Activated CD4-positive, alpha-beta memory T cell treated with anti-CD3 and anti-CD28 coated beads for 36 hours (primary cell): ENCODE results near the gene MRPS21. TPM values are rescaled to one million over a fixed set of nuclear protein-coding genes. Genes with fewer than 3 reads are reported as not detected.

ENCODE experiments used
- CTCF ChIA-PET: fragments of 350-600 bp; sonication (Branson Sonifier 250); formaldehyde crosslinking; loops from one replicate; lab custom pipeline; 2021; ENCODE audit warnings: antibody characterized with exemption, inconsistent platforms; lab: Charles Lee
- POLR2A ChIA-PET: fragments of 350-600 bp; sonication (Branson Sonifier 250); formaldehyde crosslinking; loops from one replicate; lab custom pipeline; 2021; ENCODE audit warnings: antibody characterized with exemption; lab: Charles Lee
- DNase-seq: peaks from one replicate; pipeline ENCODE4 v3.0.0-alpha.2; 2020
- H3K27ac Mint-ChIP-seq: one replicate; pipeline ENCODE4 v1.8.0; 2021; ENCODE audit warnings: mixed read lengths
- H3K27me3 Mint-ChIP-seq: one replicate; pipeline ENCODE4 v1.8.0; 2021; ENCODE audit warnings: mixed read lengths
- H3K36me3 Mint-ChIP-seq: one replicate; pipeline ENCODE4 v1.8.0; 2021; ENCODE audit warnings: mixed read lengths
- H3K4me1 Mint-ChIP-seq: one replicate; pipeline ENCODE4 v1.8.0; 2021; ENCODE audit warnings: low read depth, mixed read lengths
- H3K4me3 Mint-ChIP-seq: one replicate; pipeline ENCODE4 v1.8.0; 2021; ENCODE audit warnings: mild to moderate bottlenecking, mixed read lengths
- H3K9me3 Mint-ChIP-seq: one replicate; pipeline ENCODE4 v1.8.0; 2021; ENCODE audit warnings: mixed read lengths
- intact Hi-C: fragments of 100-400 bp; cut with micrococcal nuclease; formaldehyde crosslinking; loops from one replicate; pipeline ENCODE4 v1.15.1; 2023
- total RNA-seq, 2 experiments: library from RNA; stranded (reverse); gene quantifications; one replicate each; pipeline ENCODE4 v1.2.3, GENCODE V29; 2021

MRPS21 gene
- total RNA-seq, 2 experiments from 2014 or later: 78.6 to 82.9 TPM

- peaks cover 23% of the 10 kb centered on the region for H3K4me1 Mint-ChIP-seq
- ChIA-PET CTCF (interaction anchor here (1.0 kb wide), 1 partner anchor 48 kb away, joined by 3 read pairs; the partner anchor contains the start of gene C1orf54), POLR2A (interaction anchor here (1.0 to 2.3 kb wide), 2 partner anchors 8 to 43 kb away, joined by 3 to 8 read pairs; partner anchors contain the start of gene RPRD2)
- DNase-seq: no peak
- H3K4me3 Mint-ChIP-seq: peak overlapping the region; percentile 99
- intact Hi-C loops: loop anchor here (2.0 to 5.0 kb wide), 3 partner anchors 52 to 607 kb away; partner anchors contain the start of genes APH1A, CA14 and SETDB1
- no peaks in the 10 kb centered on the region for H3K9me3 Mint-ChIP-seq
- H3K27ac Mint-ChIP-seq: peak overlapping the region; percentile 97
- H3K36me3 Mint-ChIP-seq: peaks cover 17% of the 10 kb centered on the region
- no peaks in the 10 kb centered on the region for H3K27me3 Mint-ChIP-seq
Observed at GRCh38 chr1:150320667-150320978, 27.0 kb downstream of the MRPS21 start.

DNA sequence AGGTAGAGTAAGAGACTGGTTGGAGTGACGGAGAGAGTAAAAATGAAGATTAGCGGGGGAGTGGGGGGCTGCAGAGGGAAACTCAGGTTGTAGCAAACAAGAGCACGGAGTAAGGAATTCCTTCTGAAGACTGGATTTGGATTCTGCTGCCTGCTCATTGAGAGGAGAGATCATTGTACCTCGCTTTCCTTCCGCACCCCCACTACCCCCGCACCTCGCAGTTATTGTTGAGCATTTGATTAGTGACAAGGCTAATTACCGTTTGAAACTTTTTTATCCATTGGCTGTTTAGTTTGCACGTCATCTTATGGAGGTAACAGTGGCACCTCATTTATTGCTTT lies 28.1 kb downstream of the MRPS21 start:
- ChIA-PET CTCF (interaction anchor here (1.0 to 1.8 kb wide), 2 partner anchors 49 to 66 kb away, joined by 3 to 14 read pairs; partner anchors contain the start of gene C1orf54), POLR2A (interaction anchor here (1.0 to 2.3 kb wide), 3 partner anchors 42 to 122 kb away, joined by 3 to 8 read pairs (median 4); partner anchors contain the start of gene RPRD2)
- no peaks in the 10 kb centered on the region for H3K9me3 Mint-ChIP-seq
- H3K27ac Mint-ChIP-seq: peak overlapping the region; percentile 97
- DNase-seq: no peak
- no peaks in the 10 kb centered on the region for H3K27me3 Mint-ChIP-seq
- intact Hi-C loops: loop anchor here (1.0 to 5.0 kb wide), 7 partner anchors 28 to 606 kb away; partner anchors contain the start of genes APH1A, CA14, MRPS21 and RPRD2
- peaks cover 27% of the 10 kb centered on the region for H3K36me3 Mint-ChIP-seq
- peak overlapping the region; percentile 99 for H3K4me3 Mint-ChIP-seq
- peaks cover 27% of the 10 kb centered on the region for H3K4me1 Mint-ChIP-seq

- Mint-ChIP-seq H3K27me3 (no peaks in the 10 kb centered on the region), H3K9me3 (no peaks in the 10 kb centered on the region), H3K4me1 (peaks cover 27% of the 10 kb centered on the region), H3K36me3 (peaks cover 29% of the 10 kb centered on the region), H3K27ac (peak overlapping the region; percentile 97), H3K4me3 (peak overlapping the region; percentile 99)
- ChIA-PET POLR2A (interaction anchor here (0.7 to 2.3 kb wide), 5 partner anchors 24 to 122 kb away, joined by 3 to 8 read pairs (median 3); partner anchors contain the start of gene RPRD2), CTCF (interaction anchor here (1.8 kb wide), 1 partner anchor 67 kb away, joined by 14 read pairs; no protein-coding TSS in a partner anchor)
- intact Hi-C loops: loop anchor here (5.0 kb wide), 2 partner anchors 65 to 605 kb away; partner anchors contain the start of genes CA14 and SETDB1
- DNase-seq: peak; percentile 41
Observed at GRCh38 chr1:150322310-150322709, 28.6 kb downstream of the MRPS21 start.

DNA sequence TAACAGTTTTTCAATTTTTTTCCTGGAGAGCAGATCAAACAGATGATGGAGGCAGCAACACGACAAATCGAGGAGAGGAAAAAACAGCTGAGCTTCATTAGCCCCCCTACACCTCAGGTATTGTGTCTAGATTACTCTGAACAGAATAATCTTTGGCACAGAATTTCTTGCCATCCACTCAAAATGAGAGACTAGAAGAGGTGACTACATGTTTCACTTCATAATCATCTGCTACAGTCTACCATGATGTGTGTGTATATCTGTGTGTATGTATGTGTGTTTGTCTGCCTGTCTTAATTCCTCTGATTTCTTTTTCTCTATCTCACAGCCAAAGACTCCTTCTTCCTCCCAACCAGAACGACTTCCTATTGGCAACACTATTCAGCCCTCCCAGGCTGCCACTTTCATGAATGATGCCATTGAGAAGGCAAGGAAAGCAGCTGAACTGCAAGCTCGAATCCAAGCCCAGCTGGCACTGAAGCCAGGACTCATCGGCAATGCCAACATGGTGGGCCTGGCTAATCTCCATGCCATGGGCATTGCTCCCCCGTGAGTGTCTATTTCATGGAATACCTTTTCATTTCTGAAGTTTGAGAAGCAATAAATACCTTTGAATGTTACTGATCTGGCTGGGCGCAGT lies 39.1 kb downstream of the MRPS21 start:
- peaks cover 44% of the 10 kb centered on the region for H3K36me3 Mint-ChIP-seq
- no peak for DNase-seq
- no peaks in the 10 kb centered on the region for H3K27me3 Mint-ChIP-seq
- intact Hi-C loops: no loop called here
- H3K9me3 Mint-ChIP-seq: no peaks in the 10 kb centered on the region
- H3K4me3 Mint-ChIP-seq: no peak overlapping the region
- H3K4me1 Mint-ChIP-seq: peaks cover 6% of the 10 kb centered on the region
- no peak overlapping the region for H3K27ac Mint-ChIP-seq
- POLR2A ChIA-PET: interaction anchor here (0.5 kb wide), 1 partner anchor 28 kb away, joined by 6 read pairs; no protein-coding TSS in a partner anchor
- CTCF ChIA-PET: no interaction called here

GRCh38 chr1:150346316-150346715 lies 52.7 kb downstream of the MRPS21 start:
- no peak overlapping the region for H3K4me3 Mint-ChIP-seq
- no peak for DNase-seq
- no peak overlapping the region for H3K27ac Mint-ChIP-seq
- peaks cover 49% of the 10 kb centered on the region for H3K36me3 Mint-ChIP-seq
- H3K27me3 Mint-ChIP-seq: no peaks in the 10 kb centered on the region
- H3K9me3 Mint-ChIP-seq: no peaks in the 10 kb centered on the region
- POLR2A ChIA-PET: interaction anchor here (1.4 kb wide), 1 partner anchor 17 kb away, joined by 3 read pairs; no protein-coding TSS in a partner anchor
- H3K4me1 Mint-ChIP-seq: no peaks in the 10 kb centered on the region
- CTCF ChIA-PET: interaction anchor here (1.1 kb wide), 1 partner anchor 90 kb away, joined by 4 read pairs; no protein-coding TSS in a partner anchor
- intact Hi-C loops: no loop called here

DNA sequence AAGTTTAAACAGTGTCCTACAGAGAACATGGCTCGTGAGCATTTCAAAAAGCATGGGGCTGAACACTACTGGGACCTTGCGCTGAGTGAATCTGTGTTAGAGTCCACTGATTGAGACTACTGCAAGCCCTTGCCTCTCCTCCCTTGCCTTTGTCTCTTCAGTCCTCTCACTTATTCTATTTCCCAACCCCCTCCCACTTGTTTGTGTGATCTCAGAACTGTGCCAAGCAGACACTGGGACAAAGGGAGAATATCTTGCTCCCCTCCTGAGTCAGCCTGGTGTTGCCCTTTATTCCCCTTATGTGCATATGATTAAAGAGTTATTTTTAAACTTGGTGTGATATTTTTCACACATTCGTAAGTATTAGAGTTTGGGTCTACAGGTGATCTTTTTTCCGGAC lies 59.2 kb downstream of the MRPS21 start:
- ChIA-PET CTCF (no interaction called here), POLR2A (no interaction called here)
- DNase-seq: no peak
- intact Hi-C loops: no loop called here
- Mint-ChIP-seq H3K9me3 (no peaks in the 10 kb centered on the region), H3K4me3 (no peak overlapping the region), H3K27ac (no peak overlapping the region), H3K4me1 (no peaks in the 10 kb centered on the region), H3K36me3 (peaks cover 36% of the 10 kb centered on the region), H3K27me3 (no peaks in the 10 kb centered on the region)

Other genes with a start within 250 kb of the MRPS21 start
- 10 to 100 TPM; 26.5 to 28.3 TPM for gene VPS45, start 226.1 kb upstream of the MRPS21 start, total RNA-seq
- gene PLEKHO1, start 143.9 kb upstream of the MRPS21 start, total RNA-seq: 10 to 100 TPM; 28.7 to 31.8 TPM
- 100 to 1,000 TPM; 224 to 228 TPM for gene ANP32E, start 57.7 kb upstream of the MRPS21 start, total RNA-seq
- gene CA14, start 36.1 kb upstream of the MRPS21 start, total RNA-seq: not detected
- 10 to 100 TPM; 96.6 to 96.8 TPM for gene APH1A, start 24.8 kb upstream of the MRPS21 start, total RNA-seq
- 1 to 10 TPM; 1.1 to 1.2 TPM for gene C1orf54, start 21.1 kb upstream of the MRPS21 start, total RNA-seq
- gene CIART, start 11.3 kb upstream of the MRPS21 start, total RNA-seq: 1 to 10 TPM; 1.3 to 1.5 TPM
- gene PRPF3, start 27.7 kb downstream of the MRPS21 start, total RNA-seq: 10 to 100 TPM; 59.2 to 64.9 TPM
- gene RPRD2, start 70.3 kb downstream of the MRPS21 start, total RNA-seq: 10 to 100 TPM; 22.2 to 22.6 TPM
- 10 to 100 TPM; 46.3 to 51.7 TPM for gene TARS2, start 193.6 kb downstream of the MRPS21 start, total RNA-seq
- gene ECM1, start 214.2 kb downstream of the MRPS21 start, total RNA-seq: 1 to 10 TPM; 1.1 to 1.5 TPM
- not detected for gene FALEC, start 221.9 kb downstream of the MRPS21 start, total RNA-seq